Hepatocyte (in vitro differentiated cells): ENCODE measurements around the gene SEC63.

Experiments
- EZH2 ChIP-seq: fragments of 200-600 bp; sonication (generic); IDR thresholded peaks from 2 replicates; pipeline ENCODE4 v1.6.1; 2016; ENCODE audit warnings: antibody characterized with exemption, mild to moderate bottlenecking, borderline replicate concordance
- EZH2phosphoT487 ChIP-seq: fragments of 200-600 bp; sonication (generic); IDR thresholded peaks from one replicate; pipeline ENCODE4 v1.6.1; 2018; ENCODE audit warnings: antibody characterized with exemption, mild to moderate bottlenecking, low read depth, moderate library complexity; ENCODE audit not compliant: unreplicated experiment, severe bottlenecking
- TF ChIP-seq, protein P1 (sequence below): fragments of 200-600 bp; sonication (generic); IDR thresholded peaks from 2 replicates; pipeline ENCODE4 v1.5.1; 2016; ENCODE audit warnings: antibody characterized with exemption, mild to moderate bottlenecking; ENCODE audit not compliant: poor library complexity

DNA sequence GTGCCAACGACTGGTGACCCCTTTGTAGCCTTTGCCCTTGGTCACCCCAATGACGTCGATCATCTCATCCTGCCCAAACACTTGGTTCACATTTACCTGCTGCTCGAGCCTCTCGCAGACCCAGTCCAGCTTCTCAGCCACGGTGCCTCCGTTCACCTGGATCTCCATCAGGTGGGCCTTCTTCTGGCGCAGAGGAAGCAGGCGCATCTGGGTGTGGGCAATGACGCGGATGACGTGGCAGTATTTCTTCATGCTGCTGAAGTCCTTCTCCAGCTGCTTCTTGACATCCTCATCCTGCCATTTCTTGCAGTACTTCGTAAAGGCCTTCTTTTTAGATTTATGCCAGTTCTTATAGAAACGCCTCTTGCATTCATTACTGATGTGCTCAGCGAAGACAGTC, 46.9 kb upstream of the SEC63 start:
- TF ChIP-seq EZH2phosphoT487 (no peak), EZH2 (no peak)
- TF ChIP-seq, protein P1, sequence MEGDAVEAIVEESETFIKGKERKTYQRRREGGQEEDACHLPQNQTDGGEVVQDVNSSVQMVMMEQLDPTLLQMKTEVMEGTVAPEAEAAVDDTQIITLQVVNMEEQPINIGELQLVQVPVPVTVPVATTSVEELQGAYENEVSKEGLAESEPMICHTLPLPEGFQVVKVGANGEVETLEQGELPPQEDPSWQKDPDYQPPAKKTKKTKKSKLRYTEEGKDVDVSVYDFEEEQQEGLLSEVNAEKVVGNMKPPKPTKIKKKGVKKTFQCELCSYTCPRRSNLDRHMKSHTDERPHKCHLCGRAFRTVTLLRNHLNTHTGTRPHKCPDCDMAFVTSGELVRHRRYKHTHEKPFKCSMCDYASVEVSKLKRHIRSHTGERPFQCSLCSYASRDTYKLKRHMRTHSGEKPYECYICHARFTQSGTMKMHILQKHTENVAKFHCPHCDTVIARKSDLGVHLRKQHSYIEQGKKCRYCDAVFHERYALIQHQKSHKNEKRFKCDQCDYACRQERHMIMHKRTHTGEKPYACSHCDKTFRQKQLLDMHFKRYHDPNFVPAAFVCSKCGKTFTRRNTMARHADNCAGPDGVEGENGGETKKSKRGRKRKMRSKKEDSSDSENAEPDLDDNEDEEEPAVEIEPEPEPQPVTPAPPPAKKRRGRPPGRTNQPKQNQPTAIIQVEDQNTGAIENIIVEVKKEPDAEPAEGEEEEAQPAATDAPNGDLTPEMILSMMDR, result no peak
